NCI-H1092 treated with DMSO at 0.1 percent for 48 hours (cell line): ENCODE data around the gene POLE.

Source experiments
- DNase-seq: peaks from one replicate; lab custom pipeline; 2025; lab: John Stamatoyannopoulos, UW

Gene POLE

DNA sequence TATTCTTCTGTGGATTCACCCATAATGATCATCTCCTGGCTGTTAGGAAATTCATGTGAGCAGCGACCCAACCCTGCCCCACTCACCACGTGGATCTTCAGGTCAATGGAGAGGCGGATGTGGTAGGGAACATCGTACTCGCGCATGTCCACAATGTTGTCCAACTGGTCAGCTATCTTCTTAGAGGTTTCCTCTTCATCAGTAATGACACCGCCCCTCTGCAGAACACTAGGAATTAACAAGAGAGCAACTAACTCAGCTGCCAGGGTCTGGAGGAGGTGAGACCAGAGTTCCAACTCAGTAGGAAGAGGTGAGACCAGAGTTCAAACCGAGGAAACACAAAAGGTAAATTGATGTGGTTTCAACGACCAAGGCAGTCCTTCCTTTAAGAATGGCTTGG lies 9.7 kb downstream of the POLE start:
- no peak for DNase-seq

DNA sequence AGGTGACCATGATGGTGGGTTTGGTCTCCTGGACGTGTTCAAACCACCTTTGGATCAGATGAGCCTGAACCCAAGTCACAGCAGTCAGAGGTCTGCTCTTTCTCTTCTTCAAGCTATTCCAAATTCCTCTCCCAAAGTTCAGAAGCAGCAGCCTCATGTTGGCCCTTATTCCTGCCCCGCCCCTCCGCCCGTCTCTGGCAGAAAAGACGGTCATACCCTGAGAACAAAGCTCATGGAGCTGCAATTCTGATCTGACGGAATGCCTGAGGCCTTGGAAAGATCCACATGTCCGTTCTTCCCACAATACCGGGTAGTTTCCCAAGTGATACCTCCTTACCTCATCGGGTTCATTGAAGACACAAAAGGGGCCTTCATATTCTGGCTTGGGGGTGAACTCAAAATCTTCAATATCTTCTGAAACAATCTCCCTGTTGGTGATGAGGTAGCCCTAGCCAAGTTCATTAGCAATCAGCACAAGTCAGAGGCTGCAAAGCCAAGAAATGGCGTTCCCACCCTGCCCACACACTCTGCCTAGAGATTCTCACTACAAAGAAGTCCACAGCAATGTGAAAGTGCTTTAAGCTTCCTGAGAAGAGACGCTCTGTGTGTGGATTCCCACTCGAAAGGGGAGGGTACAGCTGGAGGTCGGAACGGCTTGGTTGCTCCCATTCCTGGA lies 11.2 kb downstream of the POLE start:
- DNase-seq = no peak

DNA sequence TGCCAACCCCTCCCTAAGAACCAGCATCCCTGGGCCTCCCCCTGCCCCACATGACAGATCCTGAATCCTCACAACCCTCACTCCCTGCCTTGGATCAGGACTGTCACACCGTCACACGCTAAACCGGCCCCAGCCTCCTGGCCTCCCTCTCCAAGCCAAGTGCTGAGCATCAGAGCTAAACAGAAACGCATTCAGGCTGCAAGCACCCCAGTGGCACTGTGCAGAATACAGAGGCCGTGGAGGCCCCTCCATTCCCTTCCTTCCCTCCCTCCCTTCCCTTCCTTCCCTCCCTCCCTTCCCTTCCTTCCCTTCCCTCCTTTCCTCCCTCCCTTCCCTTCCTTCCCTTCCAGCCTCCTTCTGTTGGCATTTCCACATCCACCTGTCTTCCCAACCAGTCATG lies 12.6 kb downstream of the POLE start:
- no peak for DNase-seq

DNA sequence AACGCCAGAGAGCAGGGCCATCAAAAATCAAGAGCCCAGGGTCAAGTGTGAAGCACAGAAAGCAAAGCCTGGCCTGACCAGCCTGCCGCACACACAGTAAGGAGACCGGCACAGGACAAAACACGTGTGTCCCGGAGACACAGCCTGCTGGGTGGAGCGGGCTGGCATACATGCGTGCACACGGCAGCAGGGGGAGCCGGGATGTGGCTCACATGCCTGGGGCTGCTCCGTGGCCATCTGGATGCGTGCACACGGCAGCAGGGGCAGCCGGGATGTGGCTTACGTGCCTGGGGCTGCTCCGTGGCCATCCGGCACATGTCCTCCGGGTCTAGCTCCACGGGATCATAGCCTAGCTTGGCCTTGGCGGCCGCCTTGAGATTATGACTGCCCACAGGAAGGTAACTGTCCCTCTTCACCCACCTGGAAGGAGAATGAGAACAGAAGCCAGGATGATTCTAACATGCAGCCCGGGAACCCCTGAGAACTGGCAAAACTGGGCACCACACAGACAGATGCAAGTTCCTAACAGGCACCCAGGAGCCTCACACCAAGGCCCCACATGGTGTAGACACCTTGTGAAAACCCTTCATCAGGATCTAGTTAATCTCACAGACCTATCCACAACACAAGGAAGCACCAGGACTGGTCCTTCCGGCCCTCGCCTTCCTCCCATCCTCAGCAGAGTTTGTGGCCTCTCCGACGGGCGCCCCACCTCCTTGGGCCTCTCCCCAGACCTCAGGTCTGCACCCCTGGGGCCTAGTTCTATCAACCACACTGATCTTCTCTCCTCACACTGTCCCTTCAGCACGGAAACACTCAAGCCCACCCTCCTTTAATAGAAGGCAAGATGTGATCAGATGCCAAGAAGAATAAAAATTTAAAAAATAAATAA lies 13.6 kb downstream of the POLE start:
- no peak for DNase-seq

GRCh38 chr12:132672678-132673077 lies 14.5 kb downstream of the POLE start:
- no peak for DNase-seq

- DNase-seq = no peak
Observed at GRCh38 chr12:132672116-132672515, 15.0 kb downstream of the POLE start.

- no peak for DNase-seq
Observed at GRCh38 chr12:132669166-132669879, 17.8 kb downstream of the POLE start.

DNA sequence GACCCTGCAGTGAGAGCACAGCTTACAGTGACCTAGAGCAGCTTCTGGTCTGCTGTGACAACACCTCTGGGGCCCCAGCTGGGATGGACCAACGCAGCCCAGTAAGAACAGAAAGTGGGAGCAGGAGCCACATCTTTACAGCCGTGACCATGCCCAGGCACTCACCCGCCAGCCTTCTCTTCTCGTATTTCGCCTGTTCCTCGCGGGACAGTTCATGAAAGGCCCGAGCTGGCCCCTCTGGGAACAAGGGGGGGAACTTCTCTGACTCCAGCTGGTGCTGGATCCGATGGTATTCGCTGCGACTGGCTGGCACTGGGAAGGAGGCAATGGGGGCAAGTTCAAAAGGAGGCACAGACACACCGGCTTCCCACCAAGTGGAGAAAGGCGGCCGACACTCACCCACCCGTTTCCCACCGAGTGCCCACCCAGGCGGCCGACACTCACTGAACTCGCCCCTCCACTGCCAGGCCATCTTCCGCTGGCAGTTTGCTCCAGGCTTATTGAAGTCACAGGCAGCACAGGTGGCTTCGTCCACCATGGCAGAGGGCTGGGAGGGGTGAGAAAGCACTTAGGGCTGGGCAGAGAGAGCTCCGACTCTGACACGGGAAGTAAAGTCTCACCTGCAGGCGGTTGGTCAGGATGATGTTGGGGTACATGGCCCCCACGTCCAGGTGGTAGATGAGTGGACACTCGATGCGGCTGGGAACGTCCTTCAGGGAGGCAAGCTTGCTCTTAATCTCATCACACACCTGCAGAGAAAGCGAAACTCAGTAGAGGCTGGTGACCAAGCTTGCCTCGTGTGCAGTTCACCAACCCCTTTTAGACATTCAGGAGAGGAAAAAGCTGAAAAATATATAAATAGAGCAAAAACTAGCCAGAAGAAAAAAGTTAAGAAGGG lies 18.7 kb downstream of the POLE start:
- no peak for DNase-seq

GRCh38 chr12:132665794-132666193 lies 21.3 kb downstream of the POLE start:
- DNase-seq = no peak

DNA sequence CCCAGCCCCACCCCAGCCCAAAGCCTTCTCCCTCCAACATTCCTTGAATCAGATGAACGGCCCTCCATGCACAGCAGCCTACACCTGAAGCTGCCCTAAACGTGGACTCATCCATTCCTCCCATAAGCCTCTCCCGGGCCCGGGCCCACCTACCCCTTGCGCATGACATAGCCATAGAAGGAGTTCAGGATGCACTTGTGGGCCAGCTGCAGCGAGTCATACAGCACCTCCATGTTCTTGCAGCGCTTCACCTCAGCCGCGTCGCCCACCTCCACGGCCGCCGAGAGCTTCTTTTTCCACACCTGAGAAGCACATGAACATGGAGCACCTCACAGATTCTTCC lies 22.0 kb downstream of the POLE start:
- no peak for DNase-seq

GRCh38 chr12:132664206-132665148 lies 22.7 kb downstream of the POLE start:
- DNase-seq = no peak

GRCh38 chr12:132662901-132663755 lies 24.0 kb downstream of the POLE start:
- no peak for DNase-seq

GRCh38 chr12:132661972-132662371 lies 25.2 kb downstream of the POLE start:
- DNase-seq = no peak

- no peak for DNase-seq
Observed at GRCh38 chr12:132660996-132661395, 26.1 kb downstream of the POLE start.

GRCh38 chr12:132660052-132660451 lies 27.1 kb downstream of the POLE start:
- no peak for DNase-seq

DNA sequence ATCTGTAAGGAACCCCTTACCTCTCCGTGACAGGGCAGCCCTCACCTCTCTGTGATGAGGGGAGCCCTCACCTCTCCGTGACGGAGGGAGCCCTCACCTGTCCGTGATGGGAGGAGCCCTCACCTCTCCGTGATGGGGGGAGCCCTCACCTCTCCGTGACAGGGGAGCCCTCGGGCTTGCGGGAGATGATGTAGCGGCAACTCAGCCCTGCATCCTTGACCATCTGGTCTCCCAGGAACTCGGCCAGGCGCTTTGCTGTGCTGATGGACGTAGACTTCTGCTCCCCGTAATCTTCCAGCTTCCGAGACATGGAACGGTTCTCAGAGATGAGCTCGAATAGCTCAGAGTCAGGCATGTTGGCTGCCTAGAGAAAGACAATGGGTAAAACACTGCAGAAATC lies 28.0 kb downstream of the POLE start:
- no peak for DNase-seq

GRCh38 chr12:132658149-132658894 lies 28.8 kb downstream of the POLE start:
- no peak for DNase-seq

DNA sequence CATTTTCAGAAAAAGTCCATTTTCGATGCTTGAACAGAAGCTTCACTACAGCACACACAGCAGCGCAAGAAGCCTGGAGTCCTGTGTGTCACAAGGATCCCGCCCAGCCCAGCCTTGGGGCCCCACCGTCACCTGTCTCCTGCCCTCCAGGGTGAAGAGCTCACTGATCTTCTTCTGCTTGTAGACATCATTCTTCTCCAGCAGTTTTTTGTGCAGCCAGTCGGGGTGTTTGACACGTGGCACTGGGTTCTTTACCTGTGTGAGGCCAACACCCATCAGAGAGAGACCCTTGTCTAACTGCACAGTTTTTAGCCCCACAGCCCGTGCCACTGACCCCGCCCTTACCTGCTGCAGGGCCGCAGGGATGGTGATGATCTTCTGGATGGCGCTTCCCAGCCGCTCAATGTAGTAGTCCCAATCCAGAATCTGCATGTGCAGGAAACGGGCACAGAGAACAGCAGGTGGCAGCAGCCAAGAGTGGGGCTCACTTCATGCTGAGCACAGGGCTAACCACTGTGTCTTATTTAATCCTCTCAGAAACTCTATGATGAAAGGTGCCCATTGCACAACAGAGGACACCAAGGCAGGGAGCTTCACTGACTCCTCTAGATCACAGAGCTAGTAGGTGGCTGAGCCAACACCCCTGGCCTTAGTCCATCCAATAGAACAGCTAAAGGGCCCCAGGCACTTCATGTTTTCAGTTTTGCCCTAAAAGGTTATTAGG lies 30.0 kb downstream of the POLE start:
- DNase-seq = no peak
